PFSK-1 (cell line): ENCODE data around the gene ALKBH5.

ENCODE experiments used
- FOXP2 ChIP-seq: optimal IDR thresholded peaks from 2 replicates; pipeline ENCODE3; 2011; ENCODE audit warnings: borderline replicate concordance, control low read depth, inconsistent platforms; ENCODE audit not compliant: insufficient read depth; ENCODE audit errors: extremely low read length, extremely low read depth
- POLR2AphosphoS5 ChIP-seq: IDR thresholded peaks from 2 replicates; pipeline ENCODE4 v1.6.1; 2012; ENCODE audit warnings: low read depth, mild to moderate bottlenecking, control low read depth, low read length, moderate library complexity
- SIN3A ChIP-seq: IDR thresholded peaks from 2 replicates; pipeline ENCODE4 v1.6.1; 2012; ENCODE audit warnings: mild to moderate bottlenecking, low read length, moderate library complexity, borderline replicate concordance; ENCODE audit not compliant: insufficient read depth
- TAF1 ChIP-seq: IDR thresholded peaks from 2 replicates; pipeline ENCODE4 v1.6.1; 2012; ENCODE audit warnings: low read length, control low read depth, borderline replicate concordance; ENCODE audit not compliant: insufficient read depth
- TF ChIP-seq, protein P1 (sequence below), 2 experiments: IDR thresholded peaks; 2 replicates each; pipeline versions ENCODE4 v1.6.1 to v1.8.0; 2011 to 2012; ENCODE audit warnings: low read depth in 2 of 2, low read length in 2 of 2, control low read depth in 1 of 2, inconsistent platforms in 1 of 2, mild to moderate bottlenecking in 1 of 2, moderate library complexity in 1 of 2; ENCODE audit not compliant: insufficient read depth in 1 of 2

The ALKBH5 gene

DNA sequence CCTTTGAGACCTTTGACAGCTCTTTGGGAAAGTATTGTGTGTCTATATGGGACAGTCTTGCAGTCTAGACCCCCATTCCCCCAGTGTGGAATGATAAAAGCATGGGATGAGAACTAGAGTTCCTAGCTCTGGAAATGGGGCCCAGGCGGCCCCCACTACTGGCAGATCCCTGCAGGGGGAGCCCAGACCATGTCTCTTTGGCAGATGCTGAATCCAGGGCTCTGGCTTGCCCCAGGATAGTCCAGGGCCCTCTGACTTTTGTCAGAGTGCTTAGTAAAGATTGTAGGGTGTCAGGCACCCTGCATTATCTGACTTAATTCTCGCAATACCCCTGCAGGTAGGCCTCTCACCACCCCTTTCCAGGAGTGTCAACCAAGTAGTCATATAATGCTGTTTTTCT lies 8.3 kb downstream of the ALKBH5 start:
- TF ChIP-seq, protein P1, sequence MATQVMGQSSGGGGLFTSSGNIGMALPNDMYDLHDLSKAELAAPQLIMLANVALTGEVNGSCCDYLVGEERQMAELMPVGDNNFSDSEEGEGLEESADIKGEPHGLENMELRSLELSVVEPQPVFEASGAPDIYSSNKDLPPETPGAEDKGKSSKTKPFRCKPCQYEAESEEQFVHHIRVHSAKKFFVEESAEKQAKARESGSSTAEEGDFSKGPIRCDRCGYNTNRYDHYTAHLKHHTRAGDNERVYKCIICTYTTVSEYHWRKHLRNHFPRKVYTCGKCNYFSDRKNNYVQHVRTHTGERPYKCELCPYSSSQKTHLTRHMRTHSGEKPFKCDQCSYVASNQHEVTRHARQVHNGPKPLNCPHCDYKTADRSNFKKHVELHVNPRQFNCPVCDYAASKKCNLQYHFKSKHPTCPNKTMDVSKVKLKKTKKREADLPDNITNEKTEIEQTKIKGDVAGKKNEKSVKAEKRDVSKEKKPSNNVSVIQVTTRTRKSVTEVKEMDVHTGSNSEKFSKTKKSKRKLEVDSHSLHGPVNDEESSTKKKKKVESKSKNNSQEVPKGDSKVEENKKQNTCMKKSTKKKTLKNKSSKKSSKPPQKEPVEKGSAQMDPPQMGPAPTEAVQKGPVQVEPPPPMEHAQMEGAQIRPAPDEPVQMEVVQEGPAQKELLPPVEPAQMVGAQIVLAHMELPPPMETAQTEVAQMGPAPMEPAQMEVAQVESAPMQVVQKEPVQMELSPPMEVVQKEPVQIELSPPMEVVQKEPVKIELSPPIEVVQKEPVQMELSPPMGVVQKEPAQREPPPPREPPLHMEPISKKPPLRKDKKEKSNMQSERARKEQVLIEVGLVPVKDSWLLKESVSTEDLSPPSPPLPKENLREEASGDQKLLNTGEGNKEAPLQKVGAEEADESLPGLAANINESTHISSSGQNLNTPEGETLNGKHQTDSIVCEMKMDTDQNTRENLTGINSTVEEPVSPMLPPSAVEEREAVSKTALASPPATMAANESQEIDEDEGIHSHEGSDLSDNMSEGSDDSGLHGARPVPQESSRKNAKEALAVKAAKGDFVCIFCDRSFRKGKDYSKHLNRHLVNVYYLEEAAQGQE (IDR thresholded peaks at IDR 0.05; ENCODE audit: insufficient read depth in 1 of 2, low read depth in 2 of 2, low read length in 2 of 2), result no peak
- TF ChIP-seq FOXP2 (no peak), SIN3A (no peak), POLR2AphosphoS5 (no peak), TAF1 (no peak)

DNA sequence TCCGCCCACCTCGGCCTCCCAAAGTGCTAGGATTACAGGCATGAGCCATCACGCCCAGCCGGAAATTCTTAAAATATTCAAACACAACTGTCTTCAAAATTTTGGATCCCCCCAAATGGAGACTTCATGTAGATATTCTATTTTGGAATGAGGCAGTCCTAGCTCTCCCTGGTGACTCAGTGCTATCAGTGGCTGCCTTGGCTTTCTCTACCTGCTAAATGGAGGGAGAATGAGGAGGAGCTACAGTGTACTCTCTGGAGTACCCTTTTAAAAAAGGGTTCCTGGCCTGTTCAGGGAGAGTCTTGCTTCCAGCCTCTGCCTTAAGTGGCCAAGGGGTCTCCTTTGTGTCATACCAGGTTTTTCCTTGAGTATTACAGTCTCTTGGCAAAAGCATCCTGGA lies 10.8 kb downstream of the ALKBH5 start:
- TF ChIP-seq FOXP2 (no peak), POLR2AphosphoS5 (no peak), SIN3A (no peak), TAF1 (no peak)
- TF ChIP-seq, protein P1 (IDR thresholded peaks at IDR 0.05; ENCODE audit: insufficient read depth in 1 of 2, low read depth in 2 of 2, low read length in 2 of 2), result no peak

DNA sequence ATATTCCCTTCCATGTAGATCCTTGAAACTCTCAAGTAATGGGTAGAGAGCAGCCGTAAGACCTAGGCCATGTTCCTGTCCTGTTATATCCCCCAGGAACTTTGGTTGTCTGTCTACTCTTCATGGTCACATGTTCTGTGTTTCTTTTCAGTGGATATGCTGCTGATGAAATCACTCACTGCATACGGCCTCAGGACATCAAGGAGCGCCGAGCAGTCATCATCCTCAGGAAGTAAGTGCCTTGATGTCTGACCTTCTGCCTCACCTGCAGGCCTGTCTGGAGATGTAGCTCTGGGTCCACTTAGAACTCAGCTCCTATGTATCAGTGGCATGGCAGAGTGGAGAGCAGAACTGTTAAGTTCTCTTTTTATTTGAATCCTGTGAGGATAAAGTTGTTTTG lies 11.2 kb downstream of the ALKBH5 start:
- TF ChIP-seq POLR2AphosphoS5 (no peak), FOXP2 (no peak), SIN3A (no peak), TAF1 (no peak)
- TF ChIP-seq, protein P1 (IDR thresholded peaks at IDR 0.05; ENCODE audit: insufficient read depth in 1 of 2, low read depth in 2 of 2, low read length in 2 of 2), result no peak

DNA sequence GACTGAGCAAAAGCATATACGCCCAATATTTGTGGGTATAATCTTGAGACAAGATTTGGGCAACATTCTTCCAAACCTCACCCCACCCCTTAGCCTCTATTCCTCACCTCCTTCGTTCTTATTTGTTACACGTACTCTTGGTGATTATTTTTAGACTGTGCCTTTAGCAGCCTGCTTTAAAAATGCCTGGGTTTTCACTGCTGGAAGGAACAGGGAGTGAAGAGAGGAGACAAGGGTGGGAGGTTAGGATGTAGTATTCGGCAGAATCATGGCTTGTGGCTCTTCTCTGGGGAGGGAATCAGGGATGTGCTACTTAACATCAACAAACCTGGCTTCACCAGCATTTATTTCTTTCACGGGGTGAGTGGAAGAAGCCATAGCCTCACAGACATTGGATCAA lies 11.6 kb downstream of the ALKBH5 start:
- TF ChIP-seq, protein P1 (IDR thresholded peaks at IDR 0.05; ENCODE audit: insufficient read depth in 1 of 2, low read depth in 2 of 2, low read length in 2 of 2), result no peak
- TF ChIP-seq TAF1 (no peak), POLR2AphosphoS5 (no peak), FOXP2 (no peak), SIN3A (no peak)

DNA sequence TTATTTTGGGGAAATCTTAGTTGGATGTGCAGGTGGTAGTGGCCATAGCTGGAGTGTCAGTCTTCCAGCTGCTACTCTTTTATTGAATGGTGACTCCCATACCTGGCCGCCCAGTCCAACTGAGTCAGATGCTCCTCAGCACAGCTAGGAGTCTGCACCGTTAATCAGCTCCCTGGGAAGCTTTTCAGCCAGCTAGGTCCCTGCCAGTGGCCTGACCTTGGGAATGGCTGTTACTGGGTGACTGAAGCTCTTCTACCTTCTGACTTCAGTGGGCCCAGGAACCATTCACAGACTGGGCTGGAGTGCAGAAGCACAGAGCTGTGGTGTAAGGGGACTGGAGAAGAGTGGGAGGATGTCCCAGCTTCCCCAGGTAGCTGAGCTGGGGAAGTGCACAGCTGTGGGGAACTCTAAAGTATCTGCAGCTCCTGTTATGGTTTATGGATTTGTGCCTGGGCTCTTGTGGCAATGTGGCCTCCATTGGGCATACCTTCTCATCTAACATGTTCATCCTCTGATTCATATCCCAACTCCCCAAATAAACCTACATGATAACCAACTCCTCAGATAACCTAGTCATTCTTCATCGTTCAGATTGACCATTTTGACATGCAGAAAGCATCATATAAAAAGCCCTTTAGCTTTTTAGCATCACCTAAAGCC lies 14.0 kb downstream of the ALKBH5 start:
- TF ChIP-seq, protein P1 (IDR thresholded peaks at IDR 0.05; ENCODE audit: insufficient read depth in 1 of 2, low read depth in 2 of 2, low read length in 2 of 2), result no peak
- TF ChIP-seq TAF1 (no peak), SIN3A (no peak)
